HT1080 (cell line): ENCODE data around the gene GRAMD1A. TPM values are rescaled to one million over a fixed set of nuclear protein-coding genes. Genes with fewer than 3 reads are reported as not detected.

Source experiments
- DNase-seq: peaks from one replicate; pipeline ENCODE4 v3.0.0-alpha.2; 2015; ENCODE audit warnings: low read depth
- total RNA-seq: library from RNA; depleted of rRNA; stranded (reverse); fragments of >200 nt; shearing (Covaris generic); gene quantifications from 2 replicates; pipeline ENCODE4 v1.2.3, GENCODE V29; 2014; rRNA removed

GRAMD1A gene
- total RNA-seq, 1 experiment from 2014 or later, result 63.9 TPM

DNA sequence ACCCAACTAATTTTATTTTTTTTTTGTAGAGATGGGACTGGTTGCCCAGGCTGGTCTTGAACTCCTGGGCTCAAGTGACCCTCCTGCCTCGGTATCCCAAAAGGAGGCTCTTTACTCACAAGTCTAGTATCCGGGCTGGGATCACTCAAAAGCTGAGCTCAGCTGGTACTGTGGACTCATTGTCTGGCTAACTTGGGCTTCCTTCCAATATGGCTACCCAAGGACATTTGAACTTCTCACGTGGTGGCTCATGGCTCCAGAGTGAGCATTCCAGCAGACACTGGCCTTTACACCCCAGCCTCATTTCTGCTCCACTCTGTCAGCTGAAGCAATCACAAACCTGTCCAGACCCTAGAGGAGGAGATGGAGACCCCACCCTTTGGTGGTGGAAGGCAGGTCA, 70.3 kb downstream of the GRAMD1A start:
- DNase-seq, result no peak

- DNase-seq, result no peak
Measured at GRCh38 chr19:35073516-35073915, 73.4 kb downstream of the GRAMD1A start.

DNA sequence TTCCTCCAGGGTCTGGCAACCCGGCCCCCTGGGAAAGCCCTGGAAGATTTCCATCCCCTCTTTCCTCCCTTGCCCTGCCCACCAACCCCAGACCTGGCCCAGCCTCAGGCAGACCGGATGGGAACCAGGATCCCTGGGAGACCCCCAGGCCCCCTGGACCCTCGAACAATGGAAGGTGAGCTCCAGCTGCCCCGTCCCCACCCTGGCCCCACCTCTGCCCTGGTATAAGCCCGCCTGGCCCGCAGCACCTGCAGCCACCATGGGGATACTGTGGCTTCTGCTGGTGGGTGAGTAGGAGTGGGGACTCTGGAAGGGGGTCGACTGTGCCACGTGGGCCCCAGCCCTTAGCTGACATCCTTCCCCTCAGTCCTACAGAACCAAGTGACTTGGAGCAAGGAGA, 73.8 kb downstream of the GRAMD1A start:
- DNase-seq, result no peak

DNA sequence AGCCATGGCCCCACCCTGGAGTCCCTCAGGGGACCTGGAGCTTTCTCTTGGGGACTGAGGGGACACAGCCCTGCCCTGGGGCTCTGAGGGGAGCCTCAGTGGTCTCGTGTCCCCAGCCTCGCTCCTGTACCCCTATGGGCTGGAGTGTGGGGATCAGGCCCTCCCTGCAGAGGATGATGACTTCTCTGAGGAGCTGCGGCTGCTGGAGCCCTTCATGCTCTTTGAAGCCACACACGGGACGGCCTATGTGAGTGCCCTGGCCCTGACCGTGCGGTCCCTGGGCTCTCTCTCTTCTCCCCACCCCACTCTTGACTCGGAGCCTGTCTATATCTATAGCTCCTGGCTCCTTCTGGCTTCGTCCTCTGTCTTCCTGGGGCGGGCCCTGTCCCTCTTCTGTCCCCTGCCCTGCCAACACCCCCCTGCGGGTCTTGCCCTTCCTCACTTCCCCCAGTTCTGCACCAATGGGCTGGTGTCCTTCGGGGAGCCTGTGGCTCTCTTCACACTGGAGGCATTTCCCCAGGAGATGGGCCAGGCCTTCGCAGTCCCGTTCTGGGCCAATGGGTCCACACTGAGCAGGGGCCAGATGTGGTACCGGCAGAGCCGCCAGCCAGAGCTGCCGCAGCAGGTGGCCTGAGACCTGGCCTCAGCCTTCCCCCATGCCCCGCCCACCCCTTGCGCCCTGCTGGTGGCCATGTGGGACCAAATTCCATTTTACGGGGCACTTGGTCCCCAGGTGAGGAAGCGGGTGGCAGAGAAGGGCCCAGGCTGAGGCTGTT, 74.5 kb downstream of the GRAMD1A start:
- no peak for DNase-seq

GRCh38 chr19:35075202-35076025, 75.3 kb downstream of the GRAMD1A start:
- DNase-seq, result no peak

- DNase-seq, result no peak
Measured at GRCh38 chr19:35076026-35076370, 75.9 kb downstream of the GRAMD1A start.

Other genes with a start within 250 kb of the GRAMD1A start
- gene ZNF599, start 227.1 kb upstream of the GRAMD1A start, total RNA-seq, result 7.0 and 7.2 TPM in 2 replicates
- 3.1 and 3.2 TPM in 2 replicates for gene ZNF30, start 73.4 kb upstream of the GRAMD1A start, total RNA-seq
- gene ZNF792, start 36.1 kb upstream of the GRAMD1A start, total RNA-seq, result 1.2 and 1.8 TPM in 2 replicates
- gene SCN1B, start 30.1 kb downstream of the GRAMD1A start, total RNA-seq, result 9.3 and 13.5 TPM in 2 replicates
- not detected in 2 replicates for gene HPN, start 41.4 kb downstream of the GRAMD1A start, total RNA-seq
- gene FXYD3, start 115.5 kb downstream of the GRAMD1A start, total RNA-seq, result not detected in 2 replicates
- not detected in 2 replicates for gene LGI4, start 134.7 kb downstream of the GRAMD1A start, total RNA-seq
- gene FXYD1, start 138.5 kb downstream of the GRAMD1A start, total RNA-seq, result not detected in 2 replicates
- 0.66 and 1.7 TPM in 2 replicates for gene FXYD7, start 142.9 kb downstream of the GRAMD1A start, total RNA-seq
- gene FXYD5, start 154.4 kb downstream of the GRAMD1A start, total RNA-seq, result 255 and 385 TPM in 2 replicates
- gene FAM187B, start 228.4 kb downstream of the GRAMD1A start, total RNA-seq, result not detected in 2 replicates
- 0.23 and 1.3 TPM in 2 replicates for gene LSR, start 248.7 kb downstream of the GRAMD1A start, total RNA-seq